H9 (cell line): ENCODE measurements around the gene PHACTR1. TPM values are rescaled to one million over a fixed set of nuclear protein-coding genes. Genes with fewer than 3 reads are reported as not detected.

Source experiments
- DNase-seq: peaks from one replicate; pipeline ENCODE4 v3.0.0-alpha.2; 2017
- H2AFZ ChIP-seq: one replicate; pipeline ENCODE4 v1.6.1; 2013; ENCODE audit warnings: mild to moderate bottlenecking, low read length, control low read depth, moderate library complexity
- H2AK5ac ChIP-seq: 2 replicates; pipeline ENCODE4 v1.6.1; 2013; ENCODE audit warnings: low read length, control low read depth, mixed read lengths; ENCODE audit not compliant: insufficient read length
- H2BK120ac ChIP-seq: one replicate; pipeline ENCODE4 v1.6.1; 2013; ENCODE audit warnings: low read depth, mild to moderate bottlenecking, low read length, control low read depth, inconsistent platforms; ENCODE audit not compliant: poor library complexity, severe bottlenecking
- H2BK12ac ChIP-seq: 2 replicates; pipeline ENCODE4 v1.6.1; 2013; ENCODE audit warnings: low read length, control low read depth, mixed read lengths, low read depth; ENCODE audit not compliant: insufficient read length
- H2BK15ac ChIP-seq: 2 replicates; pipeline ENCODE4 v1.6.1; 2013; ENCODE audit warnings: low read depth, low read length, control low read depth
- H2BK20ac ChIP-seq: one replicate; pipeline ENCODE4 v1.6.1; 2013; ENCODE audit warnings: low read depth, mild to moderate bottlenecking, low read length, control low read depth, inconsistent platforms; ENCODE audit not compliant: poor library complexity, severe bottlenecking
- H2BK5ac ChIP-seq: 2 replicates; pipeline ENCODE4 v1.6.1; 2013; ENCODE audit warnings: low read length, control low read depth, mixed read lengths; ENCODE audit not compliant: insufficient read length
- H3K14ac ChIP-seq: 2 replicates; pipeline ENCODE4 v1.6.1; 2013; ENCODE audit warnings: low read length, control low read depth; ENCODE audit not compliant: insufficient read depth
- H3K18ac ChIP-seq: 2 replicates; pipeline ENCODE4 v1.6.1; 2013; ENCODE audit warnings: low read depth, mild to moderate bottlenecking, mixed read lengths, low read length, control low read depth; ENCODE audit not compliant: insufficient read length
- H3K23ac ChIP-seq: 2 replicates; pipeline ENCODE4 v1.6.1; 2013; ENCODE audit warnings: low read length, control low read depth, mixed read lengths, low read depth; ENCODE audit not compliant: insufficient read length
- H3K23me2 ChIP-seq: 2 replicates; pipeline ENCODE4 v1.6.1; 2013; ENCODE audit warnings: low read depth, mild to moderate bottlenecking, mixed read lengths, low read length, control low read depth; ENCODE audit not compliant: insufficient read length, poor library complexity, severe bottlenecking
- H3K27ac ChIP-seq: 2 replicates; pipeline ENCODE4 v1.5.1; 2013; ENCODE audit warnings: low read length, control low read depth, mixed read lengths, low read depth; ENCODE audit not compliant: insufficient read length
- H3K27me3 ChIP-seq: 2 replicates; pipeline ENCODE4 v1.6.1; 2013; ENCODE audit warnings: low read length, control low read depth, inconsistent platforms; ENCODE audit not compliant: insufficient read depth
- H3K4ac ChIP-seq: 2 replicates; pipeline ENCODE4 v1.6.1; 2013; ENCODE audit warnings: low read depth, mild to moderate bottlenecking, control low read depth, inconsistent platforms, low read length, moderate library complexity
- H3K4me1 ChIP-seq: 2 replicates; pipeline ENCODE4 v1.6.1; 2013; ENCODE audit warnings: low read length, control low read depth, inconsistent platforms; ENCODE audit not compliant: insufficient read depth
- H3K4me2 ChIP-seq: 2 replicates; pipeline ENCODE4 v1.6.1; 2013; ENCODE audit warnings: low read length, control low read depth, mixed read lengths; ENCODE audit not compliant: insufficient read length, insufficient read depth
- H3K56ac ChIP-seq: 2 replicates; pipeline ENCODE4 v1.6.1; 2013; ENCODE audit warnings: low read depth, mild to moderate bottlenecking, mixed read lengths, low read length, control low read depth; ENCODE audit not compliant: insufficient read length
- H3K79me1 ChIP-seq: 2 replicates; pipeline ENCODE4 v1.6.1; 2013; ENCODE audit warnings: low read depth, mild to moderate bottlenecking, moderate library complexity, low read length, control low read depth, inconsistent platforms; ENCODE audit not compliant: insufficient read depth, poor library complexity, severe bottlenecking
- H3K79me2 ChIP-seq: 2 replicates; pipeline ENCODE4 v1.6.1; 2013; ENCODE audit warnings: low read length, control low read depth, inconsistent platforms; ENCODE audit not compliant: insufficient read depth
- H3K9ac ChIP-seq: 2 replicates; pipeline ENCODE4 v1.6.1; 2013; ENCODE audit warnings: low read length, control low read depth, mixed read lengths; ENCODE audit not compliant: insufficient read length; ENCODE audit errors: extremely low read depth
- H3K9me3 ChIP-seq: one replicate; pipeline ENCODE4 v1.6.1; 2013; ENCODE audit warnings: low read depth, low read length, inconsistent platforms; ENCODE audit not compliant: control insufficient read depth
- H3T11ph ChIP-seq: one replicate; pipeline ENCODE4 v1.6.1; 2013; ENCODE audit warnings: mild to moderate bottlenecking, low read length, control low read depth, inconsistent platforms
- H4K20me1 ChIP-seq: one replicate; pipeline ENCODE4 v1.6.1; 2013; ENCODE audit not compliant: control insufficient read depth, insufficient read length, insufficient read depth
- H4K5ac ChIP-seq: 2 replicates; pipeline ENCODE4 v1.6.1; 2013; ENCODE audit warnings: low read depth, mild to moderate bottlenecking, mixed read lengths, low read length, control low read depth; ENCODE audit not compliant: insufficient read length
- H4K8ac ChIP-seq: replicated peaks from 2 replicates; pipeline ENCODE4 v1.6.1; 2013; ENCODE audit warnings: low read length, control low read depth, mixed read lengths, low read depth; ENCODE audit not compliant: insufficient read length
- H4K91ac ChIP-seq: 2 replicates; pipeline ENCODE4 v1.6.1; 2013; ENCODE audit warnings: low read depth, mild to moderate bottlenecking, moderate library complexity, mixed read lengths, low read length, control low read depth; ENCODE audit not compliant: insufficient read length
- H3K27ac Mint-ChIP-seq, 3 experiments: 2 replicates in 2 of 3; 3 replicates in 1 of 3; pipeline ENCODE4 v1.8.0; 2020 to 2021; ENCODE audit warnings: mixed read lengths in 3 of 3, mild to moderate bottlenecking in 1 of 3, moderate library complexity in 1 of 3
- H3K27me3 Mint-ChIP-seq: 2 replicates; pipeline ENCODE4 v1.8.0; 2021; ENCODE audit warnings: low read depth, mild to moderate bottlenecking, moderate library complexity, mixed read lengths
- H3K36me3 Mint-ChIP-seq, 3 experiments: 2 replicates in 2 of 3; 3 replicates in 1 of 3; pipeline ENCODE4 v1.8.0; 2020 to 2021; ENCODE audit warnings: low read depth in 3 of 3, mixed read lengths in 3 of 3; ENCODE audit not compliant: insufficient read depth in 1 of 3
- H3K4me1 Mint-ChIP-seq, 2 experiments: 2 replicates each; pipeline ENCODE4 v1.8.0; 2020; ENCODE audit warnings: mixed read lengths in 2 of 2
- H3K4me3 Mint-ChIP-seq, 2 experiments: 2 replicates in 1 of 2; 3 replicates in 1 of 2; pipeline ENCODE4 v1.8.0; 2020 to 2021; ENCODE audit warnings: mild to moderate bottlenecking in 2 of 2, mixed read lengths in 2 of 2, moderate library complexity in 1 of 2
- H3K9me3 Mint-ChIP-seq, 2 experiments: 2 replicates in 1 of 2; 3 replicates in 1 of 2; pipeline ENCODE4 v1.8.0; 2020; ENCODE audit warnings: mild to moderate bottlenecking in 2 of 2, mixed read lengths in 2 of 2, moderate library complexity in 1 of 2
- CTCF ChIP-seq: fragments of 200-600 bp; sonication (generic); conservative IDR thresholded peaks from 3 replicates; pipeline ENCODE4 v1.8.0; 2021; ENCODE audit warnings: antibody characterized with exemption, mild to moderate bottlenecking
- WGBS: extraction: QIAGEN DNeasy Blood & Tissue Kit; methylation state at CpG from one replicate; pipeline ENCODE4 v1.1.7; 2013; ENCODE audit warnings: missing lambda C conversion rate, low lambda C conversion rate, mixed read lengths; ENCODE audit not compliant: insufficient read length; ENCODE audit errors: extremely low coverage; 5-methylcytosine and 5-hydroxymethylcytosine counted together
- total RNA-seq: library from RNA; stranded (reverse); gene quantifications from 2 replicates; pipeline ENCODE4 v1.2.1, GENCODE V29; 2021

PHACTR1 gene
- total RNA-seq, 1 experiment from 2014 or later: 15.9 TPM

GRCh38 chr6:13273931-13274706 lies 557.6 kb downstream of the PHACTR1 start:
- Histone ChIP-seq H3K4ac (no peak overlapping the region), H3T11ph (no peak overlapping the region), H3K14ac (no peak overlapping the region), H2AFZ (no peak overlapping the region), H4K8ac (no peak overlapping the region), H2BK15ac (no peak overlapping the region), H3K4me1 (no peaks in the 10 kb centered on the region), H2BK12ac (no peak overlapping the region), H3K23ac (no peak overlapping the region), H4K91ac (no peak overlapping the region), H2BK5ac (no peak overlapping the region), H2AK5ac (no peak overlapping the region), H3K4me2 (no peak overlapping the region), H3K18ac (no peak overlapping the region), H3K56ac (no peak overlapping the region), H3K79me1 (no peaks in the 10 kb centered on the region), H4K20me1 (no peaks in the 10 kb centered on the region), H3K9ac (no peak overlapping the region), H3K9me3 (no peaks in the 10 kb centered on the region), H3K27ac (no peak overlapping the region), H4K5ac (no peak overlapping the region), H3K79me2 (no peaks in the 10 kb centered on the region), H3K23me2 (no peaks in the 10 kb centered on the region), H3K27me3 (no peaks in the 10 kb centered on the region), H2BK20ac (no peak overlapping the region), H2BK120ac (no peak overlapping the region)
- WGBS: no CpG with 5 or more reads among the region's 21 CpGs
- DNase-seq: no peak
- Mint-ChIP-seq H3K4me3 (no peak overlapping the region), H3K9me3 (no peaks in the 10 kb centered on the region), H3K36me3 (no peaks in the 10 kb centered on the region; a peak in 2 of 7 replicates), H3K27me3 (no peaks in the 10 kb centered on the region), H3K4me1 (peaks cover 11 to 22% of the 10 kb centered on the region in 2 experiments), H3K27ac (peak overlapping the region in 2 of 3 experiments; percentile 7 to 65; a peak in 1 of 7 replicates)
- TF ChIP-seq CTCF: no peak
